GM23338 (cell line): ENCODE data around the gene FOXL2. TPM values are rescaled to one million over a fixed set of nuclear protein-coding genes. Genes with fewer than 3 reads are reported as not detected.

Experiments
- ATAC-seq: fragments of 200-7000 bp; cut with Tn5 transposase; 3 replicates; pipeline ENCODE4 v1.9.1; 2020
- DNase-seq: peaks from one replicate; pipeline ENCODE4 v3.0.0-alpha.2; 2015; ENCODE audit warnings: low spot score
- H2AFZ ChIP-seq: fragments of 200-600 bp; sonication (generic); 2 replicates; pipeline ENCODE4 v1.8.0; 2016; ENCODE audit warnings: antibody characterized with exemption, mild to moderate bottlenecking, moderate library complexity
- H3F3A ChIP-seq: fragments of 200-600 bp; sonication (generic); replicated peaks from 2 replicates; pipeline ENCODE4 v1.8.0; 2017; ENCODE audit warnings: antibody characterized with exemption, mixed run types, low read depth
- H3K27ac ChIP-seq: fragments of 200-600 bp; sonication (generic); 2 replicates; pipeline ENCODE4 v1.6.1; 2016; ENCODE audit warnings: low read depth
- H3K27me3 ChIP-seq: fragments of 200-600 bp; sonication (generic); 2 replicates; pipeline ENCODE4 v1.8.0; 2016; ENCODE audit warnings: mild to moderate bottlenecking, mixed run types, moderate library complexity; ENCODE audit not compliant: insufficient read depth
- H3K36me3 ChIP-seq: fragments of 200-600 bp; sonication (generic); 2 replicates; pipeline ENCODE4 v1.8.0; 2016; ENCODE audit warnings: mild to moderate bottlenecking; ENCODE audit not compliant: insufficient read depth
- H3K4me1 ChIP-seq: fragments of 200-600 bp; sonication (generic); 2 replicates; pipeline ENCODE4 v1.8.0; 2016; ENCODE audit warnings: mild to moderate bottlenecking, moderate library complexity; ENCODE audit not compliant: insufficient read depth
- H3K4me2 ChIP-seq: fragments of 200-600 bp; sonication (generic); 2 replicates; pipeline ENCODE4 v1.7.1; 2017; ENCODE audit warnings: mixed run types
- H3K4me3 ChIP-seq: fragments of 200-600 bp; sonication (generic); 2 replicates; pipeline ENCODE4 v1.6.1; 2016; ENCODE audit warnings: mixed run types
- H3K79me2 ChIP-seq: fragments of 200-600 bp; sonication (generic); replicated peaks from 2 replicates; pipeline ENCODE4 v1.8.0; 2017; ENCODE audit warnings: mild to moderate bottlenecking; ENCODE audit not compliant: insufficient read depth
- H3K9me2 ChIP-seq: fragments of 200-600 bp; sonication (generic); 2 replicates; pipeline ENCODE4 v1.8.0; 2017; ENCODE audit not compliant: insufficient read depth
- H4K20me1 ChIP-seq: fragments of 200-600 bp; sonication (generic); replicated peaks from 2 replicates; pipeline ENCODE4 v1.8.0; 2017; ENCODE audit warnings: mild to moderate bottlenecking; ENCODE audit not compliant: insufficient read depth
- H3K27ac Mint-ChIP-seq: 2 replicates; pipeline ENCODE4 v1.8.0; 2020; ENCODE audit warnings: inconsistent platforms, mild to moderate bottlenecking, moderate library complexity, mixed read lengths
- H3K27me3 Mint-ChIP-seq: 3 replicates; pipeline ENCODE4 v1.8.0; 2022; ENCODE audit warnings: low read depth, mild to moderate bottlenecking, moderate library complexity, mixed read lengths, inconsistent platforms; ENCODE audit not compliant: insufficient read depth, poor library complexity
- H3K36me3 Mint-ChIP-seq: 3 replicates; pipeline ENCODE4 v1.8.0; 2021; ENCODE audit warnings: low read depth, mild to moderate bottlenecking, inconsistent platforms, moderate library complexity, mixed read lengths
- H3K4me1 Mint-ChIP-seq: 3 replicates; pipeline ENCODE4 v1.8.0; 2020; ENCODE audit warnings: mild to moderate bottlenecking, inconsistent platforms, mixed read lengths
- H3K4me3 Mint-ChIP-seq: 3 replicates; pipeline ENCODE4 v1.8.0; 2021; ENCODE audit warnings: moderate library complexity, mild to moderate bottlenecking, inconsistent platforms, mixed read lengths
- H3K9me3 Mint-ChIP-seq: 3 replicates; pipeline ENCODE4 v1.8.0; 2020; ENCODE audit warnings: moderate library complexity, mild to moderate bottlenecking, inconsistent platforms, mixed read lengths
- CREB1 ChIP-seq: fragments of 250-450 bp; sonication (Bioruptor Pico); IDR thresholded peaks from 2 replicates; pipeline ENCODE4 v1.5.0; 2020; ENCODE audit warnings: low read depth, mild to moderate bottlenecking, moderate library complexity
- CTCF ChIP-seq, 2 experiments: fragments of 200-600 bp in 1 of 2; sonication (generic) in 1 of 2; conservative IDR thresholded peaks; 2 replicates each; pipeline versions ENCODE4 v1.5.1 to v1.6.1; 2016 to 2017; ENCODE audit warnings: antibody characterized with exemption in 2 of 2, low read depth in 2 of 2, mild to moderate bottlenecking in 2 of 2, moderate library complexity in 1 of 2
- ETS1 ChIP-seq: IDR thresholded peaks from 2 replicates; pipeline ENCODE4 v1.6.1; 2016; ENCODE audit warnings: antibody characterized with exemption
- EZH2 ChIP-seq: fragments of 200-600 bp; sonication (generic); IDR thresholded peaks from one replicate; pipeline ENCODE4 v1.8.0; 2017; ENCODE audit warnings: antibody characterized with exemption, mild to moderate bottlenecking, low read depth; ENCODE audit not compliant: unreplicated experiment
- NANOG ChIP-seq: IDR thresholded peaks from 2 replicates; pipeline ENCODE4 v1.6.1; 2016; ENCODE audit warnings: antibody characterized with exemption, borderline replicate concordance
- POLR2AphosphoS5 ChIP-seq: IDR thresholded peaks from 2 replicates; pipeline ENCODE4 v1.6.1; 2016; ENCODE audit warnings: antibody characterized with exemption, low read depth
- REST ChIP-seq: IDR thresholded peaks from one replicate; pipeline ENCODE4 v1.6.1; 2018; ENCODE audit warnings: antibody characterized with exemption; ENCODE audit not compliant: unreplicated experiment
- STAT1 ChIP-seq: IDR thresholded peaks from one replicate; pipeline ENCODE4 v1.6.1; 2016; ENCODE audit warnings: antibody characterized with exemption; ENCODE audit not compliant: unreplicated experiment
- ZNF114 ChIP-seq: fragments of 250-450 bp; sonication (Bioruptor Pico); IDR thresholded peaks from 2 replicates; pipeline ENCODE4 v1.5.0; 2020; ENCODE audit warnings: mild to moderate bottlenecking, moderate library complexity
- ZNF331 ChIP-seq: fragments of 250-450 bp; sonication (Bioruptor Pico); IDR thresholded peaks from 2 replicates; pipeline ENCODE4 v1.5.0; 2020; ENCODE audit warnings: low read depth, mild to moderate bottlenecking, moderate library complexity
- ZNF462 ChIP-seq: fragments of 250-450 bp; sonication (Bioruptor Pico); IDR thresholded peaks from 2 replicates; pipeline ENCODE4 v1.5.0; 2020; ENCODE audit warnings: mild to moderate bottlenecking, moderate library complexity
- polyA plus RNA-seq: library from polyadenylated mRNA; unstranded; fragments of >200 nt; fragmentation: Nextera tagmentation; extraction: Ambion mirVana; gene quantifications from 2 replicates; pipeline ENCODE4 v1.2.1, GENCODE V29; 2016
- total RNA-seq: library from RNA; depleted of rRNA; stranded (reverse); fragments of >200 nt; shearing (Covaris generic); gene quantifications from 2 replicates; pipeline ENCODE4 v1.2.3, GENCODE V29; 2014

The FOXL2 gene
- total and polyA plus RNA-seq, 2 experiments from 2014 or later = 0.89 to 3.5 TPM

GRCh38 chr3:138972941-138973340 lies 26.0 kb upstream of the FOXL2 start:
- H3K36me3 Mint-ChIP-seq = no peaks in the 10 kb centered on the region; the same call in 2 of the 3 replicates
- no peak overlapping the region for H3K27ac ChIP-seq
- H3K4me3 Mint-ChIP-seq = no peak overlapping the region
- no peaks in the 10 kb centered on the region; the same call in 2 of the 3 replicates for H3K9me3 Mint-ChIP-seq
- DNase-seq (no peak), ATAC-seq (no peak)
- H2AFZ ChIP-seq = no peak overlapping the region
- TF ChIP-seq STAT1 = no peak
- no peak for TF ChIP-seq ZNF462
- no peak for TF ChIP-seq REST
- TF ChIP-seq CREB1 (CRISPR knock-in tag) = no peak
- no peak for TF ChIP-seq NANOG
- no peak for TF ChIP-seq EZH2
- no peak for TF ChIP-seq POLR2AphosphoS5
- no peak for TF ChIP-seq ETS1
- TF ChIP-seq ZNF114 (CRISPR knock-in tag) = no peak
- no peak for TF ChIP-seq CTCF (conservative IDR thresholded peaks at IDR 0.05; ENCODE audit: low read depth in 2 of 2)
- no peak for TF ChIP-seq ZNF331 (CRISPR knock-in tag)
- peaks cover 5% of the 10 kb centered on the region for H3K27me3 Mint-ChIP-seq
- H3F3A ChIP-seq = no peaks in the 10 kb centered on the region
- H3K9me2 ChIP-seq = no peaks in the 10 kb centered on the region
- H3K4me2 ChIP-seq = no peak overlapping the region
- no peak overlapping the region for H3K27ac Mint-ChIP-seq
- no peaks in the 10 kb centered on the region for H4K20me1 ChIP-seq
- H3K27me3 ChIP-seq = no peaks in the 10 kb centered on the region
- no peaks in the 10 kb centered on the region for H3K4me1 ChIP-seq
- no peak overlapping the region for H3K4me3 ChIP-seq
- no peaks in the 10 kb centered on the region for H3K36me3 ChIP-seq
- no peaks in the 10 kb centered on the region for H3K4me1 Mint-ChIP-seq
- no peaks in the 10 kb centered on the region for H3K79me2 ChIP-seq
